Keratinocyte (primary cell): Measurements from ENCODE around the gene TMED5. TPM values are rescaled to one million over a fixed set of nuclear protein-coding genes. Genes with fewer than 3 reads are reported as not detected.

Experiments
- DNase-seq: peaks from one replicate; pipeline ENCODE4 v3.0.0-alpha.2; 2011; ENCODE audit warnings: low read depth, missing footprints, low spot score
- FAIRE-seq: peaks from 2 replicates; lab custom pipeline; 2011; peaks lifted over from hg19 to GRCh38; lab: Jason Lieb, UNC
- H2AFZ ChIP-seq: 2 replicates; pipeline ENCODE4 v1.6.0; 2012; ENCODE audit warnings: low read length, control low read depth, inconsistent platforms; ENCODE audit not compliant: control insufficient read depth
- H3K27ac ChIP-seq: 2 replicates; pipeline ENCODE4 v1.5.1; 2011; ENCODE audit warnings: low read length; ENCODE audit not compliant: control insufficient read depth, insufficient read depth
- H3K27me3 ChIP-seq: 3 replicates; pipeline ENCODE4 v1.6.0; 2011; ENCODE audit warnings: low read length; ENCODE audit not compliant: control insufficient read depth, insufficient read depth; ENCODE audit errors: extremely low read depth
- H3K36me3 ChIP-seq, 2 experiments: 2 replicates in 1 of 2; 3 replicates in 1 of 2; pipeline ENCODE4 v1.5.1; 2011; ENCODE audit warnings: low read length in 2 of 2, mild to moderate bottlenecking in 1 of 2; ENCODE audit not compliant: control insufficient read depth in 2 of 2, insufficient read depth in 2 of 2; ENCODE audit errors: extremely low read depth in 1 of 2
- H3K4me1 ChIP-seq: 3 replicates; pipeline ENCODE4 v1.5.1; 2011; ENCODE audit warnings: low read length; ENCODE audit not compliant: control insufficient read depth, insufficient read depth; ENCODE audit errors: extremely low read depth
- H3K4me2 ChIP-seq: 3 replicates; pipeline ENCODE4 v1.6.0; 2011; ENCODE audit warnings: low read depth, low read length; ENCODE audit not compliant: control insufficient read depth, insufficient read depth; ENCODE audit errors: extremely low read depth
- H3K4me3 ChIP-seq, 3 experiments: fragments of 200-600 bp in 1 of 3; sonication (generic) in 1 of 3; 2 replicates in 2 of 3; 3 replicates in 1 of 3; pipeline ENCODE4 v1.5.1; 2011 to 2016; ENCODE audit warnings: low read length in 3 of 3, mild to moderate bottlenecking in 3 of 3, control low read depth in 2 of 3, inconsistent platforms in 1 of 3, low read depth in 1 of 3, mixed read lengths in 1 of 3, mixed run types in 1 of 3, moderate library complexity in 1 of 3; ENCODE audit not compliant: control insufficient read depth in 2 of 3, insufficient read depth in 2 of 3; ENCODE audit errors: extremely low read depth in 1 of 3
- H3K79me2 ChIP-seq: 2 replicates; pipeline ENCODE4 v1.6.0; 2012; ENCODE audit warnings: low read length; ENCODE audit not compliant: control insufficient read depth, insufficient read depth
- H3K9ac ChIP-seq: 3 replicates; pipeline ENCODE4 v1.6.0; 2011; ENCODE audit warnings: low read length; ENCODE audit not compliant: control insufficient read depth, insufficient read depth; ENCODE audit errors: extremely low read depth
- H3K9me1 ChIP-seq: 3 replicates; pipeline ENCODE4 v1.6.0; 2011; ENCODE audit warnings: low read length; ENCODE audit not compliant: control insufficient read depth, insufficient read depth; ENCODE audit errors: extremely low read depth
- H3K9me3 ChIP-seq: 2 replicates; pipeline ENCODE4 v1.5.1; 2012; ENCODE audit warnings: low read depth, low read length; ENCODE audit not compliant: control insufficient read depth
- H4K20me1 ChIP-seq: 3 replicates; pipeline ENCODE4 v1.6.0; 2011; ENCODE audit warnings: low read length; ENCODE audit not compliant: control insufficient read depth, insufficient read depth; ENCODE audit errors: extremely low read depth
- CTCF ChIP-seq, 3 experiments: IDR thresholded peaks in 1 of 3; conservative IDR thresholded peaks in 1 of 3; optimal IDR thresholded peaks in 1 of 3; 2 replicates in 2 of 3; 3 replicates in 1 of 3; pipeline versions ENCODE3 to v1.5.1; 2011; ENCODE audit warnings: low read length in 3 of 3, mild to moderate bottlenecking in 3 of 3, moderate library complexity in 2 of 3, control low read depth in 1 of 3, inconsistent platforms in 1 of 3; ENCODE audit not compliant: insufficient read depth in 2 of 3; ENCODE audit errors: extremely low read depth in 1 of 3
- EZH2 ChIP-seq: IDR thresholded peaks from one replicate; pipeline ENCODE4 v1.6.1; 2012; ENCODE audit warnings: inconsistent platforms, mild to moderate bottlenecking, low read length, moderate library complexity
- dilution Hi-C: fragments of 300-500 bp; cut with MboI; formaldehyde crosslinking; loops from one replicate; pipeline ENCODE4 v1.7.0; 2020; ENCODE audit warnings: low sequenced_read_pairs; ENCODE audit not compliant: extremely low pct_ligation_motif_present
- polyA plus RNA-seq, 5 experiments: library from polyadenylated mRNA; depleted of rRNA in 3 of 5; stranded (reverse) in 3 of 5; stranded (forward) in 1 of 5; unstranded in 1 of 5; fragments of >200 nt; gene quantifications; 1 replicate in 1 of 5; 2 replicates in 3 of 5; 3 replicates in 1 of 5; pipeline versions ENCODE4 v1.2.1 to v1.2.3, GENCODE V29; 2011 to 2012; ENCODE audit warnings: missing spikeins in 2 of 5, low read depth in 1 of 5, low replicate concordance in 1 of 5

TMED5 gene
- polyA plus RNA-seq, 1 donor (not counting 4 experiments of a cell fraction or from before 2014, with no cell fraction given), result 55.4 TPM

GRCh38 chr1:93107395-93107794 lies 72.8 kb downstream of the TMED5 start:
- Histone ChIP-seq H3K27me3 (no peaks in the 10 kb centered on the region), H3K4me3 (no peak overlapping the region), H4K20me1 (no peaks in the 10 kb centered on the region), H3K27ac (no peak overlapping the region), H3K9me3 (no peaks in the 10 kb centered on the region), H3K9me1 (no peaks in the 10 kb centered on the region), H3K36me3 (no peaks in the 10 kb centered on the region), H3K4me1 (no peaks in the 10 kb centered on the region), H3K9ac (no peak overlapping the region), H3K79me2 (peaks cover 63% of the 10 kb centered on the region), H3K4me2 (no peak overlapping the region), H2AFZ (no peak overlapping the region)
- FAIRE-seq (no peak), DNase-seq (no peak)
- dilution Hi-C loops, result no loop called here
- TF ChIP-seq EZH2 (no peak), CTCF (optimal IDR thresholded peaks at IDR 0.05 in 1 of 3, IDR thresholded peaks at IDR 0.05 in 1 of 3, conservative IDR thresholded peaks at IDR 0.05 in 1 of 3; ENCODE audit: extremely low read depth in 1 of 3, insufficient read depth in 2 of 3, low read length in 3 of 3) (no peak)

GRCh38 chr1:93106226-93106625 lies 74.0 kb downstream of the TMED5 start:
- dilution Hi-C loops, result no loop called here
- DNase-seq (no peak), FAIRE-seq (no peak)
- H3K79me2 ChIP-seq, result peaks cover 70% of the 10 kb centered on the region
- no peak overlapping the region for H3K4me2 ChIP-seq
- no peak overlapping the region for H3K27ac ChIP-seq
- no peaks in the 10 kb centered on the region for H3K27me3 ChIP-seq
- no peak overlapping the region for H3K4me3 ChIP-seq
- TF ChIP-seq EZH2 (no peak), CTCF (optimal IDR thresholded peaks at IDR 0.05 in 1 of 3, IDR thresholded peaks at IDR 0.05 in 1 of 3, conservative IDR thresholded peaks at IDR 0.05 in 1 of 3; ENCODE audit: extremely low read depth in 1 of 3, insufficient read depth in 2 of 3, low read length in 3 of 3) (no peak)
- H3K9me1 ChIP-seq, result no peaks in the 10 kb centered on the region
- no peak overlapping the region for H2AFZ ChIP-seq
- no peaks in the 10 kb centered on the region for H3K4me1 ChIP-seq
- no peaks in the 10 kb centered on the region for H3K9me3 ChIP-seq
- H3K9ac ChIP-seq, result no peak overlapping the region
- no peaks in the 10 kb centered on the region for H3K36me3 ChIP-seq
- no peaks in the 10 kb centered on the region for H4K20me1 ChIP-seq
